HG02588 (cell line): Measurements from ENCODE around the gene C1orf159.
"Not testable (repeated sequence)": the region's sequence is repeated elsewhere in the genome, so short reads cannot be mapped to it uniquely, and the experiment has no call there.

Experiments used
- ATAC-seq: cut with Tn5 transposase; IDR thresholded peaks from one replicate; pipeline ENCODE4 v1.9.1; 2021; ENCODE audit warnings: mild to moderate bottlenecking, moderate library complexity; ENCODE audit not compliant: unreplicated experiment

C1orf159 gene

GRCh38 chr1:1119272-1119890 is 3.5 kb upstream of the C1orf159 start:
- ATAC-seq: no peak

GRCh38 chr1:1118876-1119220 is 3.0 kb upstream of the C1orf159 start:
- no peak for ATAC-seq

- ATAC-seq: no peak
These were observed 2.4 kb upstream of the C1orf159 start for GRCh38 chr1:1118011-1118875.

- no peak for ATAC-seq
These were observed 1.6 kb upstream of the C1orf159 start for GRCh38 chr1:1117469-1117831.

- ATAC-seq: peak; percentile 10
These were observed 996 bp upstream of the C1orf159 start for GRCh38 chr1:1116701-1117468.

GRCh38 chr1:1115136-1115785 is 628 bp downstream of the C1orf159 start:
- no peak for ATAC-seq

GRCh38 chr1:1114431-1114830 is 1.5 kb downstream of the C1orf159 start:
- ATAC-seq: no peak

GRCh38 chr1:1112237-1112985 is 3.5 kb downstream of the C1orf159 start:
- no peak for ATAC-seq

GRCh38 chr1:1111516-1112236 is 4.2 kb downstream of the C1orf159 start:
- ATAC-seq: no peak

- no peak for ATAC-seq
These were observed 5.3 kb downstream of the C1orf159 start for GRCh38 chr1:1110561-1110971.

GRCh38 chr1:1109743-1110142 is 6.1 kb downstream of the C1orf159 start:
- no peak for ATAC-seq

GRCh38 chr1:1106510-1107221 is 9.2 kb downstream of the C1orf159 start:
- ATAC-seq: no peak

- not testable (repeated sequence) for ATAC-seq
These were observed 11.7 kb downstream of the C1orf159 start for GRCh38 chr1:1104152-1104551.

- ATAC-seq: no peak
These were observed 14.4 kb downstream of the C1orf159 start for GRCh38 chr1:1101503-1101902.

- no peak for ATAC-seq
These were observed 15.6 kb downstream of the C1orf159 start for GRCh38 chr1:1100296-1100695.

GRCh38 chr1:1099506-1100183 is 16.2 kb downstream of the C1orf159 start:
- ATAC-seq: no peak

GRCh38 chr1:1098681-1099421 is 17.0 kb downstream of the C1orf159 start:
- no peak for ATAC-seq

- not testable (repeated sequence) for ATAC-seq
These were observed 19.8 kb downstream of the C1orf159 start for GRCh38 chr1:1096136-1096535.
